Measurements from ENCODE around the gene UMODL1. TPM values are rescaled to one million over a fixed set of nuclear protein-coding genes. Genes with fewer than 3 reads are reported as not detected.

Gene UMODL1
- total and polyA plus RNA-seq, 9 donors = 0.01 to 2.2 (median 0.24) TPM; not detected in 5

GRCh38 chr21:42183374-42184266 is 112.5 kb downstream of the UMODL1 start:
- Histone ChIP-seq H3K36me3 (no peaks in the 10 kb centered on the region), H3K4me1 (ENCODE audit: insufficient read depth) (no peaks in the 10 kb centered on the region), H3K27me3 (no peaks in the 10 kb centered on the region), H3K27ac (no peak overlapping the region), H3K9me3 (no peaks in the 10 kb centered on the region), H3K4me3 (no peak overlapping the region)
- TF ChIP-seq EP300 (IDR thresholded peaks at IDR 0.05) (no peak), POLR2A (IDR thresholded peaks at IDR 0.05) (no peak)
- TF ChIP-seq, protein P1, sequence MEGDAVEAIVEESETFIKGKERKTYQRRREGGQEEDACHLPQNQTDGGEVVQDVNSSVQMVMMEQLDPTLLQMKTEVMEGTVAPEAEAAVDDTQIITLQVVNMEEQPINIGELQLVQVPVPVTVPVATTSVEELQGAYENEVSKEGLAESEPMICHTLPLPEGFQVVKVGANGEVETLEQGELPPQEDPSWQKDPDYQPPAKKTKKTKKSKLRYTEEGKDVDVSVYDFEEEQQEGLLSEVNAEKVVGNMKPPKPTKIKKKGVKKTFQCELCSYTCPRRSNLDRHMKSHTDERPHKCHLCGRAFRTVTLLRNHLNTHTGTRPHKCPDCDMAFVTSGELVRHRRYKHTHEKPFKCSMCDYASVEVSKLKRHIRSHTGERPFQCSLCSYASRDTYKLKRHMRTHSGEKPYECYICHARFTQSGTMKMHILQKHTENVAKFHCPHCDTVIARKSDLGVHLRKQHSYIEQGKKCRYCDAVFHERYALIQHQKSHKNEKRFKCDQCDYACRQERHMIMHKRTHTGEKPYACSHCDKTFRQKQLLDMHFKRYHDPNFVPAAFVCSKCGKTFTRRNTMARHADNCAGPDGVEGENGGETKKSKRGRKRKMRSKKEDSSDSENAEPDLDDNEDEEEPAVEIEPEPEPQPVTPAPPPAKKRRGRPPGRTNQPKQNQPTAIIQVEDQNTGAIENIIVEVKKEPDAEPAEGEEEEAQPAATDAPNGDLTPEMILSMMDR (IDR thresholded peaks at IDR 0.05) = no peak
- DNase-seq = no peak
- WGBS, 3 donors = 93 to 95% (median 93%) methylated on average over 6 of the region's 6 CpGs
- intact Hi-C loops (cut with DNase I) = loop anchor here in 1 of 4 donors (10.0 kb wide), 1 partner anchor 61 kb away; no protein-coding TSS in a partner anchor

DNA sequence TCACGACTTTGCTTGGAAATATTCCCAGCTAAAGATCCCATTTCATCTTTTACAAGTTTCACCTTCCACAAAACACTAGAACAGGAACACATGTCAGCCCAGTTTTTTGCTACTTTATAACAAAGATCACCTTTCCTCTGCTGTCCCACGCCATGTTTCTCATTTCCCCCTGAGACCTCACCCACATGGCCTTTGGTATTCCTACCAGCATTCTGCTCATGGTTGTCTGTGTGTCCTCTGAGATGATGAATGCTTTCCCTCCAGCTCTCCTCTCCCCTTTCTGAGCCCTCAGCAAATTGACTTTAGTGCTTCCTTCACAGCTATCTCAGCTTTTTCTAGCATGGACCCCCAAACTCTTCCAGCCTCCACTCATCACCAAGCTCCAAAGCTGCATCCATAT is 115.5 kb downstream of the UMODL1 start:
- 49 to 57% (median 57%) methylated on average over 2 of the region's 2 CpGs for WGBS, 3 donors

GRCh38 chr21:42187976-42188653 is 117.0 kb downstream of the UMODL1 start:
- H3K4me1 ChIP-seq (ENCODE audit: insufficient read depth) = no peaks in the 10 kb centered on the region
- no peaks in the 10 kb centered on the region for H3K9me3 ChIP-seq
- no peak overlapping the region for H3K27ac ChIP-seq
- no peaks in the 10 kb centered on the region for H3K27me3 ChIP-seq
- TF ChIP-seq, protein P1 (IDR thresholded peaks at IDR 0.05) = no peak
- TF ChIP-seq POLR2A (IDR thresholded peaks at IDR 0.05) (no peak), EP300 (IDR thresholded peaks at IDR 0.05) (no peak)
- no peaks in the 10 kb centered on the region for H3K36me3 ChIP-seq
- intact Hi-C loops (cut with DNase I) = loop anchor here in 1 of 4 donors (10.0 kb wide), 1 partner anchor 57 kb away; no protein-coding TSS in a partner anchor
- WGBS, 3 donors = 70 to 76% (median 75%) methylated on average over 8 of the region's 8 CpGs
- DNase-seq = no peak
- H3K4me3 ChIP-seq = no peak overlapping the region

More for the DNA sequence above, 115.5 kb downstream of the UMODL1 start:
- no peaks in the 10 kb centered on the region for H3K4me1 ChIP-seq (ENCODE audit: insufficient read depth)
- H3K4me3 ChIP-seq = no peak overlapping the region
- H3K27me3 ChIP-seq = no peaks in the 10 kb centered on the region
- no peaks in the 10 kb centered on the region for H3K9me3 ChIP-seq
- no peak for DNase-seq
- no peaks in the 10 kb centered on the region for H3K36me3 ChIP-seq
- H3K27ac ChIP-seq = no peak overlapping the region
- TF ChIP-seq, protein P1 (IDR thresholded peaks at IDR 0.05) = no peak
- TF ChIP-seq POLR2A (IDR thresholded peaks at IDR 0.05) (no peak), EP300 (IDR thresholded peaks at IDR 0.05) (no peak)
- intact Hi-C loops (cut with DNase I) = loop anchor here in 1 of 4 donors (10.0 kb wide), 1 partner anchor 58 kb away; no protein-coding TSS in a partner anchor

DNA sequence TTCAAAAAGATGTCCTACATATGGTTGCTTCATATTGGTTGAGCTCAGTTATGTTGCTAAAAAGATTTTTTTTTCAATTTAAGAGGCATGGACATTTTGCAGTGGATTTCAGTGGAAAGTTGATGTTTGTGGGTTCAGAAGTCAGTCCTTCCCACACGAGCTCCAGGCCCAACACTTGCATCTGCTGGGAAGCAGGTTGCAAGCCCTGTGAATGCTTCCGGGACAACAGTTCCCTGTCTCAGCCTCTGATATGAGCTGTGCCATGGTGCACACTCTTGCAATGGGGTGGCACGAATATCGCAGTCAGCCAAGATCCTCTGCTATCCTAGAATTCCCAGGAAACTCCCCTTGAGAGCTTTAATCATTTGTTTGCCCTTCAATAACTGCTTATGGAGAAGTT is 117.5 kb downstream of the UMODL1 start:
- Histone ChIP-seq H3K4me3 (no peak overlapping the region), H3K27ac (no peak overlapping the region), H3K36me3 (no peaks in the 10 kb centered on the region), H3K27me3 (no peaks in the 10 kb centered on the region), H3K4me1 (ENCODE audit: insufficient read depth) (no peaks in the 10 kb centered on the region), H3K9me3 (no peaks in the 10 kb centered on the region)
- intact Hi-C loops (cut with DNase I) = loop anchor here in 1 of 4 donors (10.0 kb wide), 1 partner anchor 56 kb away; no protein-coding TSS in a partner anchor
- WGBS, 3 donors = 67 to 78% (median 70%) methylated on average over 4 of the region's 4 CpGs
- no peak for TF ChIP-seq EP300 (IDR thresholded peaks at IDR 0.05)
- no peak for DNase-seq

Data from ovary (tissue), 9 donors.